ENCODE measurements around the gene RET. TPM values are rescaled to one million over a fixed set of nuclear protein-coding genes. Genes with fewer than 3 reads are reported as not detected.

Gene RET
- polyA plus RNA-seq, 3 donors: 0.08 to 0.39 (median 0.14) TPM

- Histone ChIP-seq H3K4me2 (replicated peaks; ENCODE audit: extremely low read depth, low read length, poor library complexity, severe bottlenecking) (no peak overlapping the region), H2AFZ (ENCODE audit: insufficient read depth, low read depth, low read length, poor library complexity, severe bottlenecking) (no peak overlapping the region), H3K27me3 (ENCODE audit: control insufficient read depth in 2 of 2, insufficient read depth in 2 of 2, low read length in 2 of 2) (no peaks in the 10 kb centered on the region), H3K79me2 (ENCODE audit: insufficient read depth, low read length) (peaks cover 8% of the 10 kb centered on the region), H4K20me1 (ENCODE audit: insufficient read depth, low read length) (no peaks in the 10 kb centered on the region), H3K36me3 (replicated peaks in 1 of 2; ENCODE audit: control insufficient read depth in 1 of 2, insufficient read depth in 2 of 2, low read length in 2 of 2) (no peaks in the 10 kb centered on the region), H3K27ac (ENCODE audit: low read depth in 1 of 2, low read length in 2 of 2) (no peak overlapping the region), H3K9me3 (replicated peaks in 1 of 2; ENCODE audit: control insufficient read depth in 1 of 2, insufficient read depth in 1 of 2, low read length in 2 of 2) (no peaks in the 10 kb centered on the region), H3K4me3 (replicated peaks in 1 of 3; ENCODE audit: low read depth in 2 of 3, low read length in 3 of 3) (no peak overlapping the region), H3K4me1 (ENCODE audit: control insufficient read depth in 1 of 2, insufficient read depth in 2 of 2, low read length in 2 of 2) (peaks cover 93 to 100% of the 10 kb centered on the region in 2 donors), H3K9ac (ENCODE audit: insufficient read depth, low read length, poor library complexity, severe bottlenecking) (no peak overlapping the region)
- 80% methylated on average over 6 of the region's 9 CpGs for WGBS (ENCODE audit: insufficient coverage)
- intact Hi-C loops (cut with micrococcal nuclease): loop anchor here (5.0 kb wide), 1 partner anchor 38 kb away; no protein-coding TSS in a partner anchor
- Mint-ChIP-seq H3K4me3 (no peak overlapping the region), H3K27me3 (ENCODE audit: low read depth in 3 of 3) (peaks cover 0 to 4% (median 0%) of the 10 kb centered on the region in 3 donors), H3K36me3 (peaks cover 0 to 6% of the 10 kb centered on the region in 2 donors), H3K9me3 (no peaks in the 10 kb centered on the region), H3K27ac (peak overlapping the region in 2 of 7 donors; percentile 23 to 58), H3K4me1 (peaks cover 94% of the 10 kb centered on the region)
- TF ChIP-seq CTCF (IDR thresholded peaks at IDR 0.05): no peak
- DNase-seq: no peak
These were observed 47.9 kb downstream of the RET start for GRCh38 chr10:43124574-43125273.

GRCh38 chr10:43125274-43125845, 48.5 kb downstream of the RET start:
- Histone ChIP-seq H3K4me1 (ENCODE audit: control insufficient read depth in 1 of 2, insufficient read depth in 2 of 2, low read length in 2 of 2) (peaks cover 91 to 100% of the 10 kb centered on the region in 2 donors), H3K27ac (ENCODE audit: low read depth in 1 of 2, low read length in 2 of 2) (no peak overlapping the region), H2AFZ (ENCODE audit: insufficient read depth, low read depth, low read length, poor library complexity, severe bottlenecking) (no peak overlapping the region), H3K36me3 (replicated peaks in 1 of 2; ENCODE audit: control insufficient read depth in 1 of 2, insufficient read depth in 2 of 2, low read length in 2 of 2) (no peaks in the 10 kb centered on the region), H3K79me2 (ENCODE audit: insufficient read depth, low read length) (peaks cover 8% of the 10 kb centered on the region), H3K27me3 (ENCODE audit: control insufficient read depth in 2 of 2, insufficient read depth in 2 of 2, low read length in 2 of 2) (no peaks in the 10 kb centered on the region), H4K20me1 (ENCODE audit: insufficient read depth, low read length) (no peaks in the 10 kb centered on the region), H3K9ac (ENCODE audit: insufficient read depth, low read length, poor library complexity, severe bottlenecking) (no peak overlapping the region), H3K4me3 (replicated peaks in 1 of 3; ENCODE audit: low read depth in 2 of 3, low read length in 3 of 3) (no peak overlapping the region), H3K9me3 (replicated peaks in 1 of 2; ENCODE audit: control insufficient read depth in 1 of 2, insufficient read depth in 1 of 2, low read length in 2 of 2) (no peaks in the 10 kb centered on the region), H3K4me2 (replicated peaks; ENCODE audit: extremely low read depth, low read length, poor library complexity, severe bottlenecking) (no peak overlapping the region)
- peaks cover 0 to 6% of the 10 kb centered on the region in 2 donors for H3K36me3 Mint-ChIP-seq
- H3K4me1 Mint-ChIP-seq: peaks cover 94% of the 10 kb centered on the region
- H3K27me3 Mint-ChIP-seq (ENCODE audit: low read depth in 3 of 3): no peaks in the 10 kb centered on the region
- intact Hi-C loops (cut with micrococcal nuclease): no loop called here
- no peaks in the 10 kb centered on the region for H3K9me3 Mint-ChIP-seq
- no peak overlapping the region for H3K4me3 Mint-ChIP-seq
- no peak for DNase-seq
- 95% methylated on average over 6 of the region's 8 CpGs for WGBS (ENCODE audit: insufficient coverage)
- no peak overlapping the region for H3K27ac Mint-ChIP-seq
- TF ChIP-seq CTCF (IDR thresholded peaks at IDR 0.05): no peak

Measured in CD14-positive monocyte (primary cell).